WTC11 (cell line): ENCODE results near the gene LIN7A.

ENCODE experiments used
- CTCF ChIP-seq: fragments of 200-600 bp; IDR thresholded peaks from 2 replicates; pipeline ENCODE4 v1.8.0; 2022; ENCODE audit warnings: antibody characterized with exemption
- ZNF671 ChIP-seq: fragments of 250-450 bp; sonication (Bioruptor Pico); IDR thresholded peaks from 2 replicates; pipeline ENCODE4 v1.8.0; 2021; ENCODE audit warnings: mild to moderate bottlenecking
- TF ChIP-seq, protein P1 (sequence below): sonication (generic); formaldehyde crosslinking; IDR thresholded peaks from 2 replicates; pipeline ENCODE4 v1.8.0; 2022; ENCODE audit warnings: mild to moderate bottlenecking, missing genetic modification reagents

DNA sequence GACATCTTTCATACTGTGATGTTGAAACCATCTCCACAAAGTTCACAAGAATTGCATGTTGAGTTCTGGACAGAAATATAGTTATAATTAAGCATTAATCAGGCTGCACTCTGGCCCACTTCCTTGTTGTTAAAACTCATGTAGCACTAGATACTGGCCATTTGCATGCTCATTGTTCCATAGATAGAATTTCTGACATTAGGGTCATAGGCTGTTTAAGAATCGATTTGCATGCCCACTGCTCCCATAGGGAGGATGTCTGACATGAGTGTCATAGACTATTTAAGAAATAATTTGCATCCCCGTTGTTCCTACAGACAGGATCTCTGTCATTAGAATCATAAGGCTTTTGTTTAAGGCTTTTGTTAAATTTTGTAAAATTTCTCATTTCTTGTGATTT lies 170.8 kb downstream of the LIN7A start:
- TF ChIP-seq CTCF (no peak), ZNF671 (no peak)
- TF ChIP-seq, protein P1, sequence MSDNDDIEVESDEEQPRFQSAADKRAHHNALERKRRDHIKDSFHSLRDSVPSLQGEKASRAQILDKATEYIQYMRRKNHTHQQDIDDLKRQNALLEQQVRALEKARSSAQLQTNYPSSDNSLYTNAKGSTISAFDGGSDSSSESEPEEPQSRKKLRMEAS (CRISPR knock-in tag) = no peak
